ENCODE measurements around the gene SCYL2. TPM values are rescaled to one million over a fixed set of nuclear protein-coding genes. Genes with fewer than 3 reads are reported as not detected.

Gene SCYL2
- total RNA-seq, 1 donor, result 76.0 TPM

DNA sequence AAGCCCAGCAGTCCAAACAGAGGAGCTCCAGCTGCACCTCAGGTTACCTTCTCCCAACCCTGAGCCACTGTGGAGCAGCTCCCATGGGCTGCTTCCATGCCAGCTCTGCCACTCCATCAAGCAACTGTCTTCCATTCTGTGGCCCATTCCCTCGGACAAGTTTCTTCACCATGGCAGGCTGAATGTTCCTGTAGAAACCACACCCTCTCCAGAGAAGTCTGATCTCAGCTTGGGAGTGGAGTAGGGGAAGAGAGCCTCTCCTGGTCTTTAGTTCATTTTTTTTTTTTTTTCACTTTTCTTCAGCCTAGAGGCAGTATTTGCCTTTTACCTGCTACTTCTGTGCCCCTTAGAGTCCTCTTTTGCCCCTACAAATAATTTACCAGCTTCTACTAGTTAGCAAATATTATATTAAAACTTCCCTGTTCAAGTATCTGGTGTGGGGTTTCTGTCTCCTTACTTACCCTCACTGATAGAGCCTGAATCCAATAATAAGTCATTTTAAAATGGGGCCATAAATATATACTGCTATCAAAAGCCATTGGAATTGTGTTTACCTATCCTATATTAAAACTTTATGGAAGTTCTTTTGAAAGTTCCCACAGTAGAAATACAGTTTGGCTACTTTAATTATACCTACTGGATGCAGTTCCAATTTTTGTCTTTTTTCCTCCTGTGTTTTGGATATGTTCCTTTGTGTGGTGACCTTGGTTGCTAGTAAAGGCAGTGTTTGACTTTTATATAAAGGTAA, 78.2 kb downstream of the SCYL2 start:
- DNase-seq (ENCODE audit: low read depth), result no peak
- no peak overlapping the region for H3K4me3 ChIP-seq (ENCODE audit: low read depth, low read length)
- TF ChIP-seq, protein P1, sequence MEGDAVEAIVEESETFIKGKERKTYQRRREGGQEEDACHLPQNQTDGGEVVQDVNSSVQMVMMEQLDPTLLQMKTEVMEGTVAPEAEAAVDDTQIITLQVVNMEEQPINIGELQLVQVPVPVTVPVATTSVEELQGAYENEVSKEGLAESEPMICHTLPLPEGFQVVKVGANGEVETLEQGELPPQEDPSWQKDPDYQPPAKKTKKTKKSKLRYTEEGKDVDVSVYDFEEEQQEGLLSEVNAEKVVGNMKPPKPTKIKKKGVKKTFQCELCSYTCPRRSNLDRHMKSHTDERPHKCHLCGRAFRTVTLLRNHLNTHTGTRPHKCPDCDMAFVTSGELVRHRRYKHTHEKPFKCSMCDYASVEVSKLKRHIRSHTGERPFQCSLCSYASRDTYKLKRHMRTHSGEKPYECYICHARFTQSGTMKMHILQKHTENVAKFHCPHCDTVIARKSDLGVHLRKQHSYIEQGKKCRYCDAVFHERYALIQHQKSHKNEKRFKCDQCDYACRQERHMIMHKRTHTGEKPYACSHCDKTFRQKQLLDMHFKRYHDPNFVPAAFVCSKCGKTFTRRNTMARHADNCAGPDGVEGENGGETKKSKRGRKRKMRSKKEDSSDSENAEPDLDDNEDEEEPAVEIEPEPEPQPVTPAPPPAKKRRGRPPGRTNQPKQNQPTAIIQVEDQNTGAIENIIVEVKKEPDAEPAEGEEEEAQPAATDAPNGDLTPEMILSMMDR (IDR thresholded peaks at IDR 0.05; ENCODE audit: insufficient read depth, low read depth, low read length), result no peak

DNA sequence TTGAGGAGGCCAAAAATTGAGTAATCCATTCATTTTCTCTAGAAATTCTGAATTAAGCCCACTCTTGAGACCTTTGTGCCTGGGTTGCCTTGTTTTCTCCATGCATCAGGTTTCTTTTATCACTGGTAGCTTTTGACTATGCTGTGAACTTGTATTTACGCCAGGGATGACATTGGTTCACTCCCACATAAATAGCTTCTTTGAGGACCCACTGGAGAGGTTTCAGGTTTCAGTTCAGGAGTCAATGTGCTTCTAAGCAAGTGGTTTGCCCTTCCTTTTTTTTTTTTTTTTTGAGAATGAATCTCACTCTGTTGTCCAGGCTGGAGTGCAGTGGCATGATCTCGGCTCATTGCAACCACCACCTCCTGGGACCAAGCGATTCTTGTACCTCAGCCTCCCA, 79.7 kb downstream of the SCYL2 start:
- DNase-seq (ENCODE audit: low read depth), result peak; percentile 48
- no peak overlapping the region for H3K4me3 ChIP-seq (ENCODE audit: low read depth, low read length)
- TF ChIP-seq, protein P1 (IDR thresholded peaks at IDR 0.05; ENCODE audit: insufficient read depth, low read depth, low read length), result no peak

DNA sequence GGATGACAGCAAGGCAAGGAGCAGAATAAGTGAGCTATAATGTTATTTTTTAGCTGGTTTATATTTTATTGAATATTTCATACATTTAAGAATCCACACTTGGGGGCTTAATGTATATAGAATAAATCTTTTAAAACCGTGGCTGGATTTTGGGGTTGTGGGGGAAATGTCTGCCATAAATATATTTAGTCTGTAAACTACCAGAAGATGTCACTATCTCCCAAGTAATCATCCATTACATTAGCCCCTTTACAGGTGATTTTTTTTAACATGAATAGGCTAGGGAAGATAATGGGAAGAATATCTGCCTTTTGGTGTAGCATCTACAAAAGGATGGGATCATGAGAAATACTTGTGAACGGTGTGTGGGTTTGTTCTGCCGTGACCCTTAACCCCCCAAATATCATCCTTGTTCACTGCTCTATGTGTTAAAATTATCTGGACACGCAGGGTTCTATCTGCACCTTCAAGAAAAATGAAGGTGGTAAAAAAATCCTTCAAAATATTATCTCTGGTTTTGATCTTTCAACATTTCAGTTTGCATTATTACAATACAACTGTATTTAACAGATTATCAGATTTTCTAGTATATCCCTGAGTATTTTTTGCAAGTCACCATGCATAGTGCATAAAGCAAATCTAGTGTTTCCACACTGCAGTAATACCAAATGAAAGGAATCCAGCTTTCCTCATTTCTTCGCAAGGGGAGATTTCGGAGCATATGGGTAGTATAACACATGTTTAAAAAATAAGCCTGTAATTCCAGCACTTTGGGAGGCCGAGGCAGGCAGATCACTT, 81.9 kb downstream of the SCYL2 start:
- DNase-seq (ENCODE audit: low read depth), result peak; percentile 29
- H3K4me3 ChIP-seq (ENCODE audit: low read depth, low read length), result no peak overlapping the region
- TF ChIP-seq, protein P1 (IDR thresholded peaks at IDR 0.05; ENCODE audit: insufficient read depth, low read depth, low read length), result peak; percentile 35

DNA sequence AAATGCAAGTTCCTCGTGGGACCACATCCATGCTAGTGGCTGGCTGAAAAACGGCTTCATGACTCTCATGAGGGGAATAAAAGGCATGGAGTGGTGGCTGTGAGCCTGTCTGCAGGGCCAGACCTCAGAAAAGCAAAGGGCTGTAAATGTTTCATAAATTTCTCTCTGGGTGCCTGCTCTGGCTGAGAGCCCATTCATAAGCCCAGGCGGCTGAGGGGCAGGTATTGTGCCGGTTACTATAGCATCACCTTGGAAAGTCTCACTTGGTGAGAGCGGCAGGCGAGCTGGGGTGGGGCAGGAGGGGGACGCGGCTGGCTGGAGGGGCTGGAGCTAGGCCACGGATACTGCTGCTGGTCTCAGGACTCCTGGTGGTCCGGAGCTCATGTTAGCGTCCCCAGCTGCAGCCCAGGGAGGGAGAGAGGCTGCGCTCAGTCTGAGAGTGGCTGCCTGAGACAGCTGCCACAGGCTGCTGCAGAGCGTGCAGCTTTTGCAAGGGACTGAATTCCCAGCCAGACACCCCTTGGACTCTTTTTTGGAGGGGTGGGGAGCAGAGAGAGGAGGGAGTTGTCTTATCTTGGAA, 89.8 kb downstream of the SCYL2 start, which contains the start of gene SLC17A8:
Gene SLC17A8 (plus strand): TSS at position 431 of the 580 bp plus-strand sequence. CDS start 318 bp downstream, outside the sequence.
- H3K4me3 ChIP-seq (ENCODE audit: low read depth, low read length), result no peak within 1 kb of the TSS
- TF ChIP-seq, protein P1 (IDR thresholded peaks at IDR 0.05; ENCODE audit: insufficient read depth, low read depth, low read length), result no peak
- DNase-seq (ENCODE audit: low read depth), result no peak

DNA sequence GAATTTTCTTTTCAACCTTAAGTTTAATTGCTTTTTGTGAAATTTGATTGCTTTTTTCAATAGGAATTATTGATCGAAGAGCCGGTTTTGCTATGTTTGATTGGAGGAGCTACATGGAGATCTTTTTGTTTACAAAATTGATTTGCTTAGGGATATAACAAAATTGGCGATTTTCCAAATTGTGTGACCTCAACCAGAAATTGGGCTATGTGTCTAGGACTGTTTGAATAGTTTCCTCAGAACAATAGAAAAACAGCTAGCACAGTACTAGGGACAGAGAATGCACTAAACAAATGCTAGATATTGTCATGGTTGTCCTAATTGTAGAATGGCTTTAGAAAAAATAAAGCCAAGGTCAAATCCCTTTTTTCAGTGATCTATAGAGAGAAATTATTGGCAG, 92.3 kb downstream of the SCYL2 start:
- no peak overlapping the region for H3K4me3 ChIP-seq (ENCODE audit: low read depth, low read length)
- DNase-seq (ENCODE audit: low read depth), result no peak
- TF ChIP-seq, protein P1 (IDR thresholded peaks at IDR 0.05; ENCODE audit: insufficient read depth, low read depth, low read length), result no peak

DNA sequence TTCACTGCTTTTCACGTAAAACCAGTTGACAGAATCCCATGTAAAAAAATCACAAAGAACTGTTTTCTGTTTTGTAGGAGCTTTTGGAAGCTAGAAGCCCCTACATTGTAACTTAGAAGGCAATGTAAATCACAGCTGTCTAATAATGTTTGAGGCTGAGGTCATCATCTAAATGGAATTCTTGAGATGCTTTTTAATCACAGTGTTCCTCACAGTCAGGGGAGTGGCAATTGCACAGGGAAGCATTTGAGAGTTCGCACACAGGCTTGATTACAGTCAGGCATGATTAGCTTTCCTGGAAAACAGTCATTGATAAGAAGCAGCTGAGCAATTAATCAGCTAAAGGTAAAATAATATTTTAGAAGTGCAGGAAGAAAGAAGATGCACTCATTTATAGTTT, 92.8 kb downstream of the SCYL2 start:
- H3K4me3 ChIP-seq (ENCODE audit: low read depth, low read length), result no peak overlapping the region
- TF ChIP-seq, protein P1 (IDR thresholded peaks at IDR 0.05; ENCODE audit: insufficient read depth, low read depth, low read length), result no peak
- no peak for DNase-seq (ENCODE audit: low read depth)
